ENCODE measurements around the gene UBE2H.

DNA sequence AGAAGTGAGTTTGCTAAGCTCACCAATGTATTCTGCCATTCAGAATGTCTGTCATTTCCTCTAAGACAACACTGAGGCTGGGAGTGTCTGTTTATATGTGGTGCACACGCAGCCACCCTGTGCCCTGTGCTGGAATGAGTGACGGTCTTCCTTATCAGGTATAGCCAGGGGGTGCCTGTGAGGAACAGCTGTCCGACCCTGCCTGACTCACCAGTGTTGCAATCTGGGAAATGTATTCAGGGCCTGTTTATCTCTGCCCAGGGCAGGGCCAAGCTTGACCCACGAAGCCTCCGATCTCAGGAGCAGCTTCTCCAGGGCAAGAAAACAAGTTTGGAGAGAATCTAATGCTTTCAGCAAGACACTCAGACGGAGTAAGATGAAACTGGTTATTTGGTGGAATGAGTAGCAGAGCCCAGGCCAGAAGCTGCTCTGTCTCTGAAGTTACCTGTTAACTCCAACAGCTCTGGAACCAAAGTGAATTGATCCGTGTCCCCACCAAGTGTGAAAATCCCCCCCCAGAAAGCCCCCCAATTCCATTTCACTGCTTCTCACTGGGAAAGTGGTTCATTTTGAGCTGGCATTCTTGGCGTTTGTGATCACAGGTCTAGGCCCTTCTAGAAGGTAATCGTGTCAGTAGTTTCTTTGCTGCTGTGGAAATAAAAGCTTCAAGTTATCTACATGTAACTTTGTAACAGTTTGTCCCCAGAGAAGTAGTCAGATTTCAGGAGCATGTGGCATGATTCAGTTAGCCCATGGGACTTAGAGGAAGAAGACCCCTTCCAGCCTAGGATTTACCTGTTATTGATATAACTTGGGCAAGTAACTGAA lies 6.1 kb upstream of the UBE2H start:
- TF ChIP-seq, protein P1, sequence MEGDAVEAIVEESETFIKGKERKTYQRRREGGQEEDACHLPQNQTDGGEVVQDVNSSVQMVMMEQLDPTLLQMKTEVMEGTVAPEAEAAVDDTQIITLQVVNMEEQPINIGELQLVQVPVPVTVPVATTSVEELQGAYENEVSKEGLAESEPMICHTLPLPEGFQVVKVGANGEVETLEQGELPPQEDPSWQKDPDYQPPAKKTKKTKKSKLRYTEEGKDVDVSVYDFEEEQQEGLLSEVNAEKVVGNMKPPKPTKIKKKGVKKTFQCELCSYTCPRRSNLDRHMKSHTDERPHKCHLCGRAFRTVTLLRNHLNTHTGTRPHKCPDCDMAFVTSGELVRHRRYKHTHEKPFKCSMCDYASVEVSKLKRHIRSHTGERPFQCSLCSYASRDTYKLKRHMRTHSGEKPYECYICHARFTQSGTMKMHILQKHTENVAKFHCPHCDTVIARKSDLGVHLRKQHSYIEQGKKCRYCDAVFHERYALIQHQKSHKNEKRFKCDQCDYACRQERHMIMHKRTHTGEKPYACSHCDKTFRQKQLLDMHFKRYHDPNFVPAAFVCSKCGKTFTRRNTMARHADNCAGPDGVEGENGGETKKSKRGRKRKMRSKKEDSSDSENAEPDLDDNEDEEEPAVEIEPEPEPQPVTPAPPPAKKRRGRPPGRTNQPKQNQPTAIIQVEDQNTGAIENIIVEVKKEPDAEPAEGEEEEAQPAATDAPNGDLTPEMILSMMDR (conservative IDR thresholded peaks at IDR 0.05; ENCODE audit: low read length), result no peak
- TF ChIP-seq EZH2phosphoT487 (IDR thresholded peaks at IDR 0.05; ENCODE audit: borderline replicate concordance), result no peak

All from Loucy (cell line).